CD4-positive, alpha-beta T cell treated with Interferon alpha-2 for 1 hour (primary cell): Measurements from ENCODE around the gene KRTAP10-1.
"Not testable (repeated sequence)": the region's sequence is repeated elsewhere in the genome, so short reads cannot be mapped to it uniquely, and the experiment has no call there.

Experiments used
- DNase-seq, 2 donors: peaks; one replicate each; pipeline ENCODE4 v3.0.0-alpha.2; 2020 to 2022

The KRTAP10-1 gene

GRCh38 chr21:44514746-44515358 is 25.1 kb downstream of the KRTAP10-1 start:
- no peak for DNase-seq

GRCh38 chr21:44514218-44514520 is 25.8 kb downstream of the KRTAP10-1 start:
- DNase-seq = no peak

GRCh38 chr21:44513389-44514217 is 26.4 kb downstream of the KRTAP10-1 start:
- no peak for DNase-seq

GRCh38 chr21:44512496-44513388 is 27.3 kb downstream of the KRTAP10-1 start:
- DNase-seq = no peak

- DNase-seq = no peak
Observed at GRCh38 chr21:44511938-44512275, 28.1 kb downstream of the KRTAP10-1 start.

- DNase-seq = no peak
Observed at GRCh38 chr21:44511219-44511937, 28.6 kb downstream of the KRTAP10-1 start.

- DNase-seq = peak; percentile 73 to 83
Observed at GRCh38 chr21:44510508-44511218, 29.3 kb downstream of the KRTAP10-1 start.

GRCh38 chr21:44510109-44510507 is 29.9 kb downstream of the KRTAP10-1 start:
- DNase-seq = no peak

- no peak for DNase-seq
Observed at GRCh38 chr21:44509539-44509938, 30.5 kb downstream of the KRTAP10-1 start.

GRCh38 chr21:44508711-44509445 is 31.1 kb downstream of the KRTAP10-1 start:
- no peak for DNase-seq

GRCh38 chr21:44508426-44508710 is 31.6 kb downstream of the KRTAP10-1 start:
- no peak for DNase-seq

GRCh38 chr21:44507673-44508425 is 32.1 kb downstream of the KRTAP10-1 start:
- no peak for DNase-seq

- DNase-seq = no peak
Observed at GRCh38 chr21:44506279-44507255, 33.4 kb downstream of the KRTAP10-1 start.

- DNase-seq = no peak
Observed at GRCh38 chr21:44505673-44506278, 34.2 kb downstream of the KRTAP10-1 start.

- peak in 1 of 2 donors; percentile 3 for DNase-seq
Observed at GRCh38 chr21:44503901-44504399, 36.0 kb downstream of the KRTAP10-1 start.

- not testable (repeated sequence) for DNase-seq
Observed at GRCh38 chr21:44503006-44503889, 36.7 kb downstream of the KRTAP10-1 start.

GRCh38 chr21:44502171-44502958 is 37.6 kb downstream of the KRTAP10-1 start:
- no peak for DNase-seq
